IPS-18c (cell line): ENCODE measurements around the gene SUSD4.
"Not testable (repeated sequence)": the region's sequence is repeated elsewhere in the genome, so short reads cannot be mapped to it uniquely, and the experiment has no call there.

ENCODE experiments used
- H3K4me3 ChIP-seq: 2 replicates; pipeline ENCODE4 v1.7.0; 2013; ENCODE audit warnings: low read depth, mild to moderate bottlenecking, low read length, moderate library complexity; ENCODE audit not compliant: insufficient read depth
- H3K9me3 ChIP-seq: one replicate; pipeline ENCODE4 v1.6.1; 2013; ENCODE audit warnings: mild to moderate bottlenecking, low read length, moderate library complexity; ENCODE audit not compliant: control insufficient read depth, insufficient read depth

The SUSD4 gene

DNA sequence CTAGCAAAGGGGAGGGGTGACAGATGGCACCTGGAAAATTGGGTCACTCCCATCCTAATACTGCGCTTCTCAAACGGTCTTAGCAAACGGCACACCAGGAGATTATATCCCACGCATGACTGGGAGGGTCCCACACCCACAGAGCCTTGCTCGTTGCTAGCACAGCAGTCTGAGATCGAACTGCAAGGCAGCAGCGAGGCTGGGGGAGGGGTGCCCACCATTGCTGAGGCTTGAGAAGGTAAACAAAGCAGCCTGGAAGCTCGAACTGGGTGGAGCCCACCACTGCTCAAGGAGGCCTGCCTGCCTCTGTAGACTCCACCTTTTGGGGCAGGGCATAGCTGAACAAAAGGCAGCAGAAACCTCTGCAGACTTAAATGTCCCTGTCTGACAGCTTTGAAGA is 85.7 kb downstream of the SUSD4 start:
- not testable (repeated sequence) for H3K4me3 ChIP-seq, H3K9me3 ChIP-seq

DNA sequence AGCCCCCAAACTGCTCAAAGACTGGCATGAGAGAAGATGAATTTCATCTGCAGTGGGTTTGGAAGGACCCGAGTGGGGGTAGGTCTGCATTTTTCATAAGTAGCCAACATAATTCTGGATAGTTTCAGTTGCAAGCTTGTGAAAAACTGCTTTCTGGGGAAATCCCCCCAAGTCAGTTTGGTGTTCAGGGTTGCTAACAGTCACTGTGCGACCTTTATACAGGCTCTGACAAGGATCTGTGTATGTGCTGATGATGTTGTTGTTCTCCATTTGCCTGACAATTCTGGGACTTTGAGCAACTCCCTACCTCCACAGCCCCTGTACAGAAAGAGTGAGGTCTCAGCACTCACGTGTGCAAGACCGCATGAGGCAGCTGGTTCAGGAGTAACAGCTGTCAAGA is 87.9 kb downstream of the SUSD4 start:
- no peaks in the 10 kb centered on the region for H3K9me3 ChIP-seq
- no peak overlapping the region for H3K4me3 ChIP-seq

DNA sequence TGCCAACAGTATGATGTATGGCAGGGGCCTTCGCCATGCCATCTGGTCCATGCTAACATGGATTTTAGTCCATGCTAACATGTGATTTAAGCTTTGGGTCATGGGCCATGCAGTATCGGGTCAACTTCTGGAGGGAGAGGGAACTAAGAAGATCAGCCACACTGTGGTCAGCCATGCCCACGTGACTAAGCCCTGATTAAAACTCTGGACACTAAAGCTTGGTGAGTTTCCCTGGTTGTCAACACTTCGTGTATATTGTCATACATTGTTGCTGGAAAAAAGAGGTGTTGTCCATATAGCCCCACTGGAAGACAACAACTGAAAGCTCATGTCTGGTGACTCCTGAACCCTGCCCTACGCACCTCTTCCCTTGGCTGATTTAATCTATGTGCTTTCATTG is 90.5 kb downstream of the SUSD4 start:
- Histone ChIP-seq H3K9me3 (no peaks in the 10 kb centered on the region), H3K4me3 (no peak overlapping the region)

DNA sequence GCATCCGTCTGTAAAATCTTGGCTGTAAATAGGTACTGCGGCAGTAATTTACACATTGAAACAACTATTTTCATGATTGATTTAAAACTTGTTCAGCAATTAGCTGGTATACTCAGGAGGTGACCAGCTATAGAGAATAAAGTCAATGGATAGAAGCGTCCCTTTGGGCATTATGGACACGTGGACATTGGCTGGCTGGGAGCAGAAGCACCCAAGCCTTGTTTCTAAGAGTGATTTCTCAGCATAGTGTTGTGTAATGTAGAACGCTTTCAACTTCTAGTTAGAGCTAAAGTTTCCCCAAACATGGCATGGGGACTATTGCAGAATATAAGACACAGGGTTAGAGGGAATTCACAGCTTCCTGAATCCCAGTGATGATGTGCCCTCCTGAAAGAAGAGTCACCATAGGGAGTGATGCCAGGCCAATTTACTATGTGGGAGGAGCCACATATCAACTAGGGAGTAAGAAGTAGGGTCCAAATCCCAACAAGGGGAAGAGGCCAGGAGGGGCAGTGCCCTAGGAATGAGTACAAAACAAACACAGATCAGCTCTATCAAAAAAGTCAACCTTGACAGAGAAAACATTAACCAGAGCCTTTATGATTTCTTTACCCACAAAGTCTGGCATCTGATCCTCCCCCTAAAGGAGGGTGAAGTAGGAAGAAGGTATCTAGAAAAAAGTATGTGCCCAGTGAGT is 92.7 kb downstream of the SUSD4 start:
- Histone ChIP-seq H3K9me3 (no peaks in the 10 kb centered on the region), H3K4me3 (no peak overlapping the region)

- Histone ChIP-seq H3K4me3 (no peak overlapping the region), H3K9me3 (no peaks in the 10 kb centered on the region)
Observed at GRCh38 chr1:223270155-223270554, 93.8 kb downstream of the SUSD4 start.

DNA sequence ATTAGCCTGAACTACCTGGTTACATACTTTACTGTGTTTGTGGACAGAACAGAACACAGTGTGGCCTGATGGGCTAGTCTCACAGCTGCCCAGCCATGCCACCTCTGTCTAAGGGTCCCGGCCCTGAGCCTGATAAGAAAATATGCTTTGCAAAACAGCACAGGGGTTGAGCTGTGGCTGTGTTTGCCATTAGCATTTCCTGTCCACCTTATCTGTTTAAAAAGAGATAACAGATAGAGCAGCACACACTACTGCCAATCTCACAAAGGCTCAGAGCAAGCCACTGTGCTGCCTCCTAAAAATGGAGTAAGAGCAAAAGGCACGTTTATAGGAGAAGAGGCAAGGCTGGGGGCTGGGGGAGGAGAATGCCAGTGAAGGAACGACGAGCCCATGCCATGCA is 95.0 kb downstream of the SUSD4 start:
- Histone ChIP-seq H3K9me3 (no peaks in the 10 kb centered on the region), H3K4me3 (no peak overlapping the region)

- Histone ChIP-seq H3K4me3 (no peak overlapping the region), H3K9me3 (no peaks in the 10 kb centered on the region)
Observed at GRCh38 chr1:223266632-223267172, 97.3 kb downstream of the SUSD4 start.

DNA sequence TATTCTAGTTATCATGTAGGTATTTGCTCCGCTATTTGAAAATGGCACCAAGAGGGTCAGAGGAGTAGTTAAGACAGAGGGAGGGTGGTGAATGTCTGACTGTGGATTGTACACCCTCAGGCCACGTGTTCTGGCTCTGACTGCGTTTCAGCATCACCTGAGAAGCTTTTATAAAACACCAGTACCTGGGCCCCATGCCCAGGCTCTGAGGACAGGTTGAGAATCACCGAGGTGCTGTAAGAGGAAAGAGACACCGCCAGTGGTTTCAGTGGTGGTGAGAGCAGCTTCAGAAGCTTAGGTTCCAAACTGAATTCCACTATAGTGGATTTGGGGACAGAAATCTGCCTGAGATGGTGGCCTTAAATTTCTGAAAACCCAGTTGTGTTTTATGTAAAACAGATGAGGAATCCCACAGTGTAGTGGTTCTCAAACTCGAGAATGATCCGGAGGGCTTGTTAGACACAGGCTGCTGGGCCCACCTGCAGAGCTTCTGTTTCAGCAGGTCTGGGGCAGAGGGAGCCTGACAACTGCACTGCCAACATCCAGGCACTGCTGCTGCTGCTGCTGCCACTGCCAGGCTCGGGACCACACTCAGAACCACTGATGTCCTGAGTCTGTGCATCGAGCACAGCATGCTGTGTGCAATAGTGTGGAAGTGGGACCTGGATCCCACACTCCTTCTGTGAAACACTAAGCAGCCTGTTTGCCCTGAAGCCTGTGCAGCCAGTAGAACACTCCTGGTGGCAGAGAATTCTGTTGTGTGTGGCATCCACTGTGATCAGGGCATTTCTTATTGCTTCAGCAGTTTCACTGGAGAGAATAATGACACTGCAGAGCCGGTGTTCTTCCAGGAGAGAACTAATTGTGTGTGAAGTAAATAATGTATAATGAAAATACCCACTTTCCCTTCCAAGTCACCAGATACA is 98.7 kb downstream of the SUSD4 start:
- no peaks in the 10 kb centered on the region for H3K9me3 ChIP-seq
- H3K4me3 ChIP-seq: no peak overlapping the region

- Histone ChIP-seq H3K4me3 (no peak overlapping the region), H3K9me3 (no peaks in the 10 kb centered on the region)
Observed at GRCh38 chr1:223264529-223264928, 99.4 kb downstream of the SUSD4 start.

DNA sequence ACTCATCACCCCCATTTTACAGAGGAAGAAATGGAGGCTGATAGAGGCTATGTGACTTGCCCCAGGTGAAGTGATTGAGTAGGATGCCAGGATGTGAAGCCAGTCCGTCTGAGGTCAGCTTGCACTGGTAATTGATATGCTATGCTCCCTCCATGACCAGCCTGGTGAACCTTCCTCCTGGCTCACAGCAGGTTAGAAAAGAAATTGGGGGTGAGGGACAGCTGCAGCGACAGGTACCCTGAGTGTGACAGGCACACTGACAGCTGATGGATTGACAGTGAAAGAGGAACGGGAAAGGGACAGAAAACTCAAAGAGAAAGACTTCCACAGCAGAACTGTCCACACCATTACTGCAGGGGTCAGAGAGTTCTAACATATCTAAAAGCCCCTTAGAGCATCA is 102.1 kb downstream of the SUSD4 start:
- H3K9me3 ChIP-seq: no peaks in the 10 kb centered on the region

GRCh38 chr1:223260712-223261111 is 103.3 kb downstream of the SUSD4 start:
- Histone ChIP-seq H3K9me3 (no peaks in the 10 kb centered on the region), H3K4me3 (no peak overlapping the region)

More for the DNA sequence above, 102.1 kb downstream of the SUSD4 start:
- no peak overlapping the region for H3K4me3 ChIP-seq

GRCh38 chr1:223259462-223259861 is 104.5 kb downstream of the SUSD4 start:
- no peaks in the 10 kb centered on the region for H3K9me3 ChIP-seq

GRCh38 chr1:223258751-223259198 is 105.2 kb downstream of the SUSD4 start:
- H3K4me3 ChIP-seq: no peak overlapping the region
- no peaks in the 10 kb centered on the region for H3K9me3 ChIP-seq

More at GRCh38 chr1:223259462-223259861, 104.5 kb downstream of the SUSD4 start:
- no peak overlapping the region for H3K4me3 ChIP-seq

DNA sequence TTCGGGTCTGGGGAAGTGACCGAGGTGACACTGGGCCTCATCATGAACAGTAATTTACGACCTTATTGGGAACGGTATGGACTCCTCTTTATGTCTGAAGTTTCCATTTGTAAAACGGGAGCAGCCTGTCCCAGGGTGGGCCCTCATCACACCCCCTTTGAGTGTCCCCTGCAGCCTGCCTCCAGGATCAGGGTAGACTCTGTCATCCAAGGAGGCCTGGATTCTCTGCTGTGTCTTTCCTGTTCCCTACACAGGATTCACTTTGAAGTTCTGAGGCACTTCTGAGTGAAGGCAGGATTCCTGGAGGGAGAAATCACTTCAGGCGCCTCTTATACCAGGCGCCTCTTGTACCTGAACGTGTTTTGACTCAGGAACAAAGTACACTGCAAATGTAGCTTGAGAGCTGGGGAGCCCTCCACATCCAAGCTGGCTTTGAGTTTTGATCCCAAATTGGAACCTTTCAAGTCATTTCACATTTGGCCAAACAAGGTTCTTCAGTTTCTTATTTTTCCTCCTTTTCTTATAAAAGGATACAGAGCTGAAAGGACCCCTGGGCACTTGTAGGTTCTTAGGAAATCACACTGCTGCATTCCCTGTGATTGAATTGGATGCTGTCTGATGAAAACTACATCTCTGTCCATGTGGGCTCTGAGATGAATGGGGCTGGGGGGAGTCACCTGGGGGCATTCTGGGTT is 106.0 kb downstream of the SUSD4 start:
- Histone ChIP-seq H3K9me3 (no peaks in the 10 kb centered on the region), H3K4me3 (no peak overlapping the region)

DNA sequence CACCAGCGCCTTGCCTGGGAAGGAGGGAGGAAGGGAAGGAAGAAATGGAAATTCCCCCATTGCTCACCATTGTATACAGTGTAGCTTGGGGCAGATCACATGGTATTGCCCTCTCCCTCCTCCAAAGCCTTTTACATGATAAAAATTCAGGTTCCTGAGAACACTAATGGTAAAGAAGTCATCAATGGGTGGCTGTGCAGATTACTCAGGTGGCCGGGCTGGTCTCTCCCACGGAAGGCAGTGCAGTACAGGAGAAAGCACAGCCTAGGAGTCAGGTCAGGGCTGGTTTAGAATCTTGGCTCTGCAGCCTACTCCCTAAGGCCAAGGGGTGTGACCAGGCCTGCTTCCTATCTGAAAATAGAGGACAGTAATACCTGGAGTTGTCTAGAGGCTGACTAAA is 107.9 kb downstream of the SUSD4 start:
- Histone ChIP-seq H3K9me3 (no peaks in the 10 kb centered on the region), H3K4me3 (no peak overlapping the region)

GRCh38 chr1:223253916-223254315 is 110.1 kb downstream of the SUSD4 start:
- Histone ChIP-seq H3K9me3 (no peaks in the 10 kb centered on the region), H3K4me3 (no peak overlapping the region)

DNA sequence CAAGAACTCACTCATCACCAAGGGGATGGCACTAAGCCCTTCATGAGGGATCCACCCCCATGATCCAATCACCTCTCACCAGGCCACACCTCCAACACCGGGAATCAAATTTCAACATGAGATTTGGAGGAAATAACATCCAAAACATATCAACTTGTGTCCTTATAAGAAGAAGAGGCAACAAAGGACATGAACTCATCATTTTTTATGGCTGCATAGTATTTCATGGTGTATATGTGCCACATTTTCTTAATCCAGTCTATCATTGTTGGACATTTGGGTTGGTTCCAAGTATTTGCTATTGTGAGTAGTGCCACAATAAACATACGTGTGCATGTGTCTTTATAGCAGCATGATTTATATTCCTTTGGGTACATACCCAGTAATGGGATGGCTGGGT is 112.6 kb downstream of the SUSD4 start:
- not testable (repeated sequence) for H3K4me3 ChIP-seq

More for the DNA sequence above, 112.6 kb downstream of the SUSD4 start:
- H3K9me3 ChIP-seq: not testable (repeated sequence)
